GM12878 (cell line): Measurements from ENCODE around the gene UBR7. TPM values are rescaled to one million over a fixed set of nuclear protein-coding genes. Genes with fewer than 3 reads are reported as not detected.

Experiments
- ATAC-seq: fragments of 200-7000 bp; cut with Tn5 transposase; 3 replicates; pipeline ENCODE4 v1.9.1; 2020; ENCODE audit warnings: mild to moderate bottlenecking, moderate library complexity
- BruUV-seq: library from RNA; stranded (reverse); fragments of 400-500 nt; replicated peaks from 2 replicates; lab custom pipeline; 2021; lab: Mats Ljungman, UMichigan
- CTCF ChIA-PET: fragments of 300-600 bp; sonication (Branson Sonifier 250); formaldehyde crosslinking; extraction: SDS; loops from one replicate; lab custom pipeline; 2021; ENCODE audit warnings: inconsistent platforms; lab: Yijun Ruan, JAX
- POLR2A ChIA-PET: fragments of 350-600 bp; formaldehyde crosslinking; extraction: SDS; loops from one replicate; lab custom pipeline; 2021; ENCODE audit warnings: inconsistent platforms; lab: Charles Lee
- RAD21 ChIA-PET: fragments of 300-600 bp; sonication (Branson Sonifier 250); formaldehyde crosslinking; loops from one replicate; lab custom pipeline; 2023; ENCODE audit warnings: antibody characterized with exemption; ENCODE audit not compliant: unreplicated experiment; lab: Charles Lee
- SMC1A ChIA-PET: fragments of 300-600 bp; sonication (Branson Sonifier 250); formaldehyde crosslinking; loops from one replicate; lab custom pipeline; 2023; ENCODE audit not compliant: unreplicated experiment, uncharacterized antibody; lab: Charles Lee
- DNase-seq: peaks from one replicate; pipeline ENCODE4 v3.0.0-alpha.2; 2011; ENCODE audit warnings: low read depth, low spot score
- FAIRE-seq: peaks from 3 replicates; lab custom pipeline; 2011; peaks lifted over from hg19 to GRCh38; lab: Jason Lieb, UNC
- H2AFZ ChIP-seq: 2 replicates; pipeline ENCODE4 v1.6.0; 2011; ENCODE audit warnings: low read depth, low read length, control low read depth; ENCODE audit not compliant: control insufficient read depth
- H3K27ac ChIP-seq: 2 replicates; pipeline ENCODE4 v1.5.1; 2011; ENCODE audit warnings: control low read depth; ENCODE audit not compliant: control insufficient read depth, insufficient read depth
- H3K27me3 ChIP-seq, 2 experiments: replicated peaks in 1 of 2; 2 replicates each; pipeline versions ENCODE4 v1.6.0 to v1.6.1; 2011; ENCODE audit warnings: low read length in 1 of 2; ENCODE audit not compliant: control insufficient read depth in 2 of 2, insufficient read depth in 2 of 2
- H3K36me3 ChIP-seq, 2 experiments: 2 replicates each; pipeline ENCODE4 v1.5.1; 2011; ENCODE audit warnings: low read length in 1 of 2; ENCODE audit not compliant: control insufficient read depth in 2 of 2, insufficient read depth in 2 of 2
- H3K4me1 ChIP-seq: 2 replicates; pipeline ENCODE4 v1.6.1; 2011; ENCODE audit warnings: mild to moderate bottlenecking, low read length, moderate library complexity, mixed read lengths; ENCODE audit not compliant: control insufficient read depth, insufficient read depth
- H3K4me2 ChIP-seq: 2 replicates; pipeline ENCODE4 v1.6.0; 2011; ENCODE audit warnings: control low read depth; ENCODE audit not compliant: control insufficient read depth, insufficient read depth
- H3K4me3 ChIP-seq: fragments of 200-600 bp; sonication (generic); 2 replicates; pipeline ENCODE4 v1.5.1; 2016
- H3K79me2 ChIP-seq: 2 replicates; pipeline ENCODE4 v1.6.0; 2011; ENCODE audit warnings: low read length; ENCODE audit not compliant: control insufficient read depth, insufficient read depth
- H3K9ac ChIP-seq: 2 replicates; pipeline ENCODE4 v1.8.0; 2011; ENCODE audit warnings: low read length, control low read depth, mixed read lengths; ENCODE audit not compliant: control insufficient read depth, insufficient read depth
- H3K9me3 ChIP-seq: replicated peaks from 3 replicates; pipeline ENCODE4 v1.5.1; 2011; ENCODE audit warnings: mild to moderate bottlenecking, low read length; ENCODE audit not compliant: control insufficient read depth, insufficient read depth
- H4K20me1 ChIP-seq: 2 replicates; pipeline ENCODE4 v1.6.0; 2011; ENCODE audit not compliant: control insufficient read depth, insufficient read depth
- BCL3 ChIP-seq: IDR thresholded peaks from 2 replicates; pipeline ENCODE4 v1.6.1; 2011; ENCODE audit warnings: borderline replicate concordance, low read depth, mild to moderate bottlenecking, moderate library complexity, low read length; ENCODE audit not compliant: insufficient read depth, poor library complexity, severe bottlenecking
- POLR2AphosphoS2 ChIP-seq: IDR thresholded peaks from 2 replicates; pipeline ENCODE4 v1.6.1; 2011; ENCODE audit warnings: low read depth, mild to moderate bottlenecking, low read length, improper control_type of control experiment, moderate library complexity
- POLR2AphosphoS5 ChIP-seq: IDR thresholded peaks from 2 replicates; pipeline ENCODE4 v1.6.1; 2011; ENCODE audit warnings: mild to moderate bottlenecking, low read length, inconsistent platforms
- RUNX3 ChIP-seq: IDR thresholded peaks from 2 replicates; pipeline ENCODE4 v1.6.1; 2012; ENCODE audit warnings: low read length, inconsistent platforms
- STAT3 ChIP-seq: IDR thresholded peaks from 2 replicates; pipeline ENCODE4 v1.6.1; 2011; ENCODE audit warnings: low read depth, low read length, improper control_type of control experiment
- USF1 ChIP-seq: IDR thresholded peaks from 2 replicates; pipeline ENCODE4 v1.6.1; 2011; ENCODE audit warnings: borderline replicate concordance, low read depth, mild to moderate bottlenecking, moderate library complexity, mixed read lengths, low read length; ENCODE audit not compliant: insufficient read depth; ENCODE audit errors: extremely low read length
- WRNIP1 ChIP-seq: IDR thresholded peaks from 2 replicates; pipeline ENCODE4 v1.6.1; 2011; ENCODE audit warnings: low read depth, low read length, improper control_type of control experiment, borderline replicate concordance
- WGBS: methylation state at CpG from one replicate; pipeline ENCODE4 v1.1.6; 2016; ENCODE audit warnings: low lambda C conversion rate; ENCODE audit not compliant: insufficient replicate concordance, insufficient coverage; ENCODE audit errors: missing lambda C conversion rate; 5-methylcytosine and 5-hydroxymethylcytosine counted together
- in situ Hi-C: fragments of 300-500 bp; cut with MboI; formaldehyde crosslinking; loops from 9 replicates; pipeline ENCODE4 v1.14.3; 2018; ENCODE audit warnings: mixed read lengths
- intact Hi-C: fragments of 100-400 bp; cut with micrococcal nuclease; formaldehyde crosslinking; loops from one replicate; pipeline ENCODE4 v1.14.2; 2022; ENCODE audit not compliant: unreplicated experiment
- polyA plus RNA-seq, 11 experiments: library from polyadenylated mRNA; depleted of rRNA in 4 of 11; unstranded in 6 of 11; stranded (reverse) in 5 of 11; fragments of >200 nt; fragmentation: Nextera tagmentation in 4 of 11; fragmentation: Illumina TruSeq in 1 of 11; extraction: Ambion mirVana in 4 of 11; extraction: Trizol in 1 of 11; gene quantifications; 1 replicate in 1 of 11; 2 replicates in 10 of 11; pipeline versions ENCODE4 v1.2.1 to v1.2.3, GENCODE V29; 2011 to 2016; ENCODE audit warnings: inconsistent platforms in 2 of 11, missing spikeins in 2 of 11, low read depth in 1 of 11
- total RNA-seq, 4 experiments: library from RNA; depleted of rRNA in 3 of 4; stranded (reverse); fragments of >200 nt in 3 of 4; fragmentation: Illumina TruSeq in 1 of 4; extraction: Trizol in 1 of 4; gene quantifications; 2 replicates each; pipeline versions ENCODE4 v1.2.1 to v1.2.3, GENCODE V29; 2013 to 2021

Gene UBR7
- total and polyA plus RNA-seq, 10 of the 15 experiments (the other 5 are each of a cell fraction or from before 2014, with no cell fraction given): 14.3 to 85.6 (median 49.9) TPM

- Histone ChIP-seq H3K4me3 (peak overlapping the region; percentile 88), H3K4me1 (peaks cover 9% of the 10 kb centered on the region), H3K9me3 (no peaks in the 10 kb centered on the region), H3K27me3 (no peaks in the 10 kb centered on the region), H3K9ac (peak overlapping the region; percentile 93), H3K36me3 (no peaks in the 10 kb centered on the region; a peak in 1 of 4 replicates), H3K4me2 (peak overlapping the region; percentile 91), H3K27ac (peak overlapping the region; percentile 92), H4K20me1 (no peaks in the 10 kb centered on the region), H2AFZ (peak overlapping the region; percentile 48), H3K79me2 (peaks cover 29% of the 10 kb centered on the region)
- ChIA-PET CTCF (interaction anchor here (0.6 to 5.3 kb wide), 14 partner anchors 8 to 360 kb away, joined by 3 to 48 read pairs (median 4); partner anchors contain the start of genes GON7 and UBR7), POLR2A (interaction anchor here (1.0 to 3.6 kb wide), 7 partner anchors 9 to 70 kb away, joined by 3 to 38 read pairs (median 4); partner anchors contain the start of genes GON7 and UBR7), SMC1A (interaction anchor here (0.8 to 3.9 kb wide), 8 partner anchors 9 to 103 kb away, joined by 3 to 29 read pairs (median 3); partner anchors contain the start of genes GON7 and UBR7), RAD21 (interaction anchor here (0.8 to 3.9 kb wide), 7 partner anchors 8 to 363 kb away, joined by 3 to 51 read pairs (median 6); partner anchors contain the start of genes GON7, ITPK1 and UBR7)
- TF ChIP-seq BCL3 (no peak), WRNIP1 (no peak), STAT3 (no peak), POLR2AphosphoS5 (no peak), POLR2AphosphoS2 (0 out of 2 replicates have a peak, but pooled peaks have one; percentile 4), USF1 (no peak), RUNX3 (no peak)
- ATAC-seq: no peak
- BruUV-seq: TSS peak; percentile 82
- intact Hi-C loops (no loop called here), in situ Hi-C loops (no loop called here)
- DNase-seq: no peak
- 32% methylated on average over 17 of the region's 17 CpGs for WGBS
- no peak for FAIRE-seq
These were observed 23.3 kb upstream of the UBR7 start for GRCh38 chr14:93183596-93184317.
